GM21381 (cell line): ENCODE measurements around the gene BRD1.
"Not testable (repeated sequence)": the region's sequence is repeated elsewhere in the genome, so short reads cannot be mapped to it uniquely, and the experiment has no call there.

Experiments used
- ATAC-seq: cut with Tn5 transposase; IDR thresholded peaks from one replicate; pipeline ENCODE4 v1.9.1; 2021; ENCODE audit warnings: mild to moderate bottlenecking, moderate library complexity; ENCODE audit not compliant: unreplicated experiment

The BRD1 gene

DNA sequence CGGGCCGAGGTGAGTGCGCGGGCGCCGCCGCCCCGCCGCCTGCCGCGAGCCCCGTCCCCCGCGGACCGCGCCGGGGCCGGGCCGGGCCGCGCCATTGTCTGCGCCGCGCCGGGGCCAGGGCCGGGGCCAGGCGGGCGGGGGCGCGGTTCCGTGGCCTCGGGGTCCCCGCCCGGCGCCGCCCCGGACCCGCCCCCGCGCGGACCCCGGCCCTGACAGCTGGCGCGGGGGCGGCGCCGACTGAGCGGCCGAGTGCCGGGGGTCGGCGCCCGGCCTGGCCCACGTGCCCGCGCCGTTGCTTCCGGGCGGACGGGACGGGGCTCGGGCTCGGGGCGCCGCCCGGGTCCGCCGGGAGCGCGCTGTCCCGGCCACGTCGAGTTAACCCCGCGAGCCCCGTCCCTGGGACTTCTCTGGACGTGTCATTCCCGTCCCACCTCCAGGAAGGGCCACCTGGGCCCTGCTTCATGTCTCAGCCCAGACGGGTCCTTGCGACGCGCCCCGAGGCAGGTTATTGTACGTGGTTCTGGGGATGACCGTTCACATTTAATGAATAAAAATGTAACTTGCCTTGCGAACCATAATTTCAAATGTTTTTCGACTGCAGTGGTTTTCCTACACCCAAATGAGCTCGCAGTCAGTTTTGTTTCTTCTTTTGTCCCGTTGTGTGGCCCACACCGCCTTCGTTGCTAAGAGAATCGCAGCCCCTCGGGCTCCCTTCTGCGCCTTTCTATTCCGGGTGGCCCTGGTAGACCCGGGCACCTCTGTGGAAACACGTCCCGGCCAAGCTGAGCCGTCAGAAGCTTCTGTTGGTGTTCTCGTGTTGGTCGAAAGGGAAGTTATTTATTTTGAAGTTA is 26.5 kb upstream of the BRD1 start:
- ATAC-seq = no peak

GRCh38 chr22:49852898-49853894 is 25.5 kb upstream of the BRD1 start, which contains the start of gene ZBED4:
TSS of gene ZBED4 (plus strand) at chr22:49853844. CDS start at chr22:49883663, 29,819 bp downstream.
- ATAC-seq = peak; percentile 73

DNA sequence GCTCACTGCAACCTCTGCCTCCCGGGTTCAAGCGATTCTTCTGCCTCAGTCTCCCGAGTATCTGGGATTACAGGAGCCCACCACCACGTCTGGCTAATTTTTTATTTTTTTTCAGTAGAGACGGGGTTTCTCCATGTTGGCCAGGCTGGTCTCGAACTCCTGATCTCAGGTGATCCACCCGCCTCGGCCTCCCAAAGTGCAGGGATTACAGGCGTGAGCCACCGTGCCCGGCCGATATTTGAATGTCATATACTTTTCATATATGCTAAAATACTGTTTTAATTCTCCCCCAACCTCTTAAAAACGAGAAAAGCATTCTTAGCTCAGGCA is 24.9 kb upstream of the BRD1 start:
- ATAC-seq = not testable (repeated sequence)

DNA sequence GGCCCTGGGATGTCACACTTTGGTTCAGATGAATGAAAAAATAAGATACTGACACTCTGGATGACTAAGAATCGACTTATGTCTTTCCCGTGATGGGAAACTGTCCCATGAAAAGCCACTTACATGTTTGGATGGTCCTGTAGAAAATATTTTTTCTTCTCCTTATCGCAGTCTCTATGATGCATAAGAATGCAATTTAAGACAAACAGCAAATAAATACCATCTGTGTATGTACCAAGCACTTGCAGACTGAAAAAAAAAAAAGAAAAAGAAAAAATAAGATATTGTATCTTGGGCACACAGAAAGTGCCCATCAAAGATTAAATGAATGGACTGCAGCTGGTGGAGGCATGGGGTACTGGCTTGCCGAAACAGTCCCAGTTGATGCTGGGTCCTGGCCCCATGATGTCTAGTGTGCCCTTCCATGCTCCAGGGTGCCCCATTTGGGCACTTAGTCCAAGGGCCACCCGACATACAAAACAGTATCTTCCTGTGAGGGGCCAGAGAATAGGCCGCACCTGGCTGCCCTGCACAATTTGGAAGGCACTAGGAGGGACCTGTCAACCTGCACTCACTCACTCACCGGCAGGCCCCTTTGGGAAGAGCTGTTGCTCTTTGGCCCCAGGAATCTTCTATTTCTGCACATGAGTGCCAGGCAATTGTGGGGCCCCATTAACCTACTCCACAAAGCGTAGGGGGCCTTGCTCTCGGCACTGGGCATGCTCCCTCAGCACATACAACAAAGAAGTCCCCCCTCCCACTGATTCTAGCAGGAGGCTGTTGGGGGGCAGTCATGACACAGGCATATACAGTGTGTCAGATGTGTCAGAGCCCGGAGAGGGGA is 23.5 kb upstream of the BRD1 start:
- no peak for ATAC-seq

GRCh38 chr22:49850021-49850911 is 22.6 kb upstream of the BRD1 start:
- ATAC-seq = no peak

GRCh38 chr22:49849161-49850020 is 21.7 kb upstream of the BRD1 start:
- no peak for ATAC-seq

GRCh38 chr22:49848690-49849160 is 21.1 kb upstream of the BRD1 start:
- ATAC-seq = no peak

- no peak for ATAC-seq
Measured at GRCh38 chr22:49847751-49848689, 20.3 kb upstream of the BRD1 start.

- no peak for ATAC-seq
Measured at GRCh38 chr22:49845666-49846459, 18.2 kb upstream of the BRD1 start.

DNA sequence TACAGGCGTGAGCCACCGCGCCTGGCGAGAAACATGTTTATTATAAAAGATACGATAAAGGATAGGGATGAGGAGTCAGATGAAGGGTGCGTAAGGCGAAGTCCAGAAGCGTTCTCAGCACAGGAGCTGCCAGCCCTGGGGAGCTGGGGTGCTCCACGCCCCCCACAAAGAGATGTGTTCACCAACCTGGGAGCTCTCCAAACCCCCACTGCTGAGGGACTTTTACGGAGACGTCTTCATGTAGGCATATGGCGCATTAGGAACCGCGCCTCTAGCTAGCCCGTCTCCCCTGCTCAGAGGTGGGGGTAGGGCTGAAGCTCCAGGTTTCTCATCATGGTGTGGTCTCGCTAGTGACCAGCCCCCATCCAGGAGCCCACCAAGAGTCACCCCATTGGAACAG is 17.6 kb upstream of the BRD1 start:
- ATAC-seq = no peak

GRCh38 chr22:49838771-49839717 is 11.4 kb upstream of the BRD1 start:
- no peak for ATAC-seq

- ATAC-seq = no peak
Measured at GRCh38 chr22:49833340-49834007, 5.8 kb upstream of the BRD1 start.

DNA sequence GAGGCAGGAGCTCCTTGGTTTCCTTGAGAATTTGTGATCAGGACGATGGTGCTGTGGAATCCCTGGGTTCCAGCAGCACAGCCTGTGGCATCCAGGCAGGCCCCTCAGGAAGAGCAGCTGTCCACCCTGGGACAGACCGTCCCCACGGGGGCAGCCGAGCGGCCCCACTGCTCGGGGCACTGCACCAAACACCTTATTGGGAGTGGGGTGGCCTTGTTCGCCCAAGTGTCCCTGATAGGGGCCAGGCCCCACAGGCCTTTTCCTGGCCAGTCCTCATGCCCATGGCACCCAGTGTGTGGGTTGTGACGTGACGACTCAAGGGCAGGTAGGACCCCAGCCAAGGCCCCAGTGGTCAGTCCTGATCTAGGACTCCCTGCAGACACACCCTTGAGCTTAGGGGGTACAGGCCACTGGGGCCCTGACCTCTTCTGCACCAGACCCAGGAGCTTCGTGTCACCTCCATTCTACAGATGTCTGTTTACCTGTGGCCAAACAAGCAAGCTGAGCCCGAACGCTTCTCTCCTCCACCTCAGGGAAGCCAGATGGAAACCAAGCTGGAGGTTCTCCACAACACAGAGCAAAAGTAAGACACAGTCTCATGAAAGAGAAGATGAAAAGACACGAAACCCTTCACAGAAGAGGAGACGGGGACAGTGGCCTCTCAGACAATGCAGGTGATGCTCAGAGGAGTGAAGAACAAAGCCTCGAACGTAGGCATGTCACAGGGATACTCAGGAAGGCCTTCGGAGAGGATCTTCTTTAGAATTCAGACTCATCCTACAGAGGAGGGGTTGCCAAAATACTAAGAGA is 1.6 kb upstream of the BRD1 start:
- ATAC-seq = no peak

DNA sequence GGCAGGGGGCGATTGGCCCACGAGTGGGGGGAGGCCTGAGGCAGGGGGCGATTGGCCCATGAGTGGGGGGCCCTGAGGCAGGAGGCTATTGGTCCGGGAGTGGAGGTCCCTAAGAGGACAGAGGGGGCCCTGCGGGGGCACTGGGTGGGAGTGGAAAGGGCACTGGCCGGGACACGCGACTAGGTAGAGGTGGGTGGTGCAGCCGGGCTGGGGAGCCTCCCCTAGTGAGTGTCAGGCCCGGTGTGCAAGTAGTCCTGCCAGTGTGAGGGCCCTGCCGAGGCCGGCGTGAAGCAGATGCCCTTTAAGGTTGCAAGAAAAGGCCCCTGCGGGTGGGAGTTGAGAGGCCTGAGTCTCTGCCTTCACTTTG is 909 bp upstream of the BRD1 start:
- ATAC-seq = no peak
